HG03558 (cell line): ENCODE data around the gene AP1M2.

ENCODE experiments used
- ATAC-seq: cut with Tn5 transposase; IDR thresholded peaks from one replicate; pipeline ENCODE4 v1.9.1; 2021; ENCODE audit warnings: moderate number of reproducible peaks; ENCODE audit not compliant: unreplicated experiment; ENCODE audit errors: extremely low read depth

Gene AP1M2

DNA sequence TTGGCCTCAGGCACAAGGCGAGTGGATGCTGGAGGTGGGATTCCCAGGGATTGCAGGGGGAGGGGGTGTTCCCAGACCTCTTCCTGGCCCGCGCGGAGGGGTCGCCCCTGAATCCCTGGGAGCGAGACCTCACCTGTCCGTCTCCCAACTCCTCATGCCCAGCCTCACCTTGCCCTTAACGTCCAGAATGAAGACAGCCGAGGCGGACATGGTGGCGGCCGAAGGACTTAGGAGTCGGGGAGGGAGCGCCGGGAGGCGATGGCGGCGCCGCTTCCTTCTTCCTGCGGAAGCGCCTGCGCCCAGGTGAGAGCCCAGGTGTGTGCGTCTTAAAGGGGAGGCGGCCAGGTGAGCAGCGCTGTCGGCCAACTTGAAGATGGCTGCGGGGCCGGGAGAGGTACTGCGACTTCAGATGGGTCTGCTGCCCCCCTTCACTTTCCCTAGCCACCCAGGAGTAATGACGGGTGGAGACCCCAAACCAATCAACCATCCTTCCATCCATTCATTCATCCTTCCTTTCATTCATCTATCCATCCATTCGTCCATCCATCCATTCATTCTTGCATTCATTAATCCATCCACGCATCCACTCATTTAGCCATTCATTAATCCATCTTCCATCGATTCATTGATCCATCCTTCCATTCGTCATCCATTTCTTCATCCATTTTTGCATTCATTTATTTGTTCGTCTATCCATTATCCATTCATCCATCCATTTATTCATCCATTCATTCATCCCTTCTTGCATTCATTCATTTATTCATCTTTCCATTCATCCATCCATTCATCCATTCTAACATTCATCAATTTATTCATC lies at the start of gene AP1M2:
AP1M2 (minus strand) TSS at position 291 of the 817 bp plus-strand sequence; CDS start at position 210, 81 bp downstream.
- ATAC-seq = no peak

- ATAC-seq = no peak
These were observed 49.3 kb upstream of the AP1M2 start for GRCh38 chr19:10636304-10636972.

DNA sequence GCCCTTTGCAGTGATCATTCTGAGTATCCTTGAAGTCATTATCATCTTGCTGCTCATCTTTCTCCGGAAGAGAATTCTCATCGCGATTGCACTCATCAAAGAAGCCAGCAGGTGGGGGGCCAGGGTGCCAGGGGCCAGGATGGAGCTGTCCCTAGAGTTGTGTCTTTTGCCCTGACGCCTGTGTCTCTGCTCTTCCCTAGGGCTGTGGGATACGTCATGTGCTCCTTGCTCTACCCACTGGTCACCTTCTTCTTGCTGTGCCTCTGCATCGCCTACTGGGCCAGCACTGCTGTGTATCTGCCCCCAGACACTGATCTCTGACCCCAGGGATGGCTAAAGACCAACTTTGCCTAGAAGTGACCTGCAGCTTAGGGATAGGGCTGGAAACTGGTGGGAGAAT lies 47.9 kb upstream of the AP1M2 start:
- ATAC-seq = no peak

DNA sequence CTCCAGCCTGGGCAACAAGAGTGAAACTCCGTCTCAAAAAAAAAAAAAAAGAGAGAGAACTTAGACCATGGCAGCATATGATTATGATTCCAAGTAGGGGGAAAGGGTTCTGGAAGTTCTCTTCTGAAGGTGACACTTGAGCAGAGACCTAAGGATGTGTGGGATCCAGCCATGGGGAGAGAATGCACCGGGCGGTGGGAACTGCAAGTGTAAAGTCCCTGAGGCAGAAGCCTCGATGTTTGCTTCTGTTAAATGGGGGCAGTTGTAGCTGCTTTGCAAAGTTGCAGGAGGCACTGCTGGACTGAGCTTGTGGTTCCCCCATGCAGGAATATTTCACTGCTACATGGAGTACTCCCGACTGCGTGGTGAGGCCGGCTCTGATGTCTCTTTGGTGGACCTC lies 47.3 kb upstream of the AP1M2 start:
- no peak for ATAC-seq

GRCh38 chr19:10631874-10632273 lies 44.8 kb upstream of the AP1M2 start:
- no peak for ATAC-seq

- ATAC-seq = no peak
These were observed 38.6 kb upstream of the AP1M2 start for GRCh38 chr19:10625762-10626138.

GRCh38 chr19:10625003-10625761 lies 38.1 kb upstream of the AP1M2 start, which contains the start of gene SLC44A2:
SLC44A2 (plus strand) TSS chr19:10625553; CDS start chr19:10625634, 81 bp downstream.
- ATAC-seq = no peak

- no peak for ATAC-seq
These were observed 37.5 kb upstream of the AP1M2 start for GRCh38 chr19:10624585-10624984.

DNA sequence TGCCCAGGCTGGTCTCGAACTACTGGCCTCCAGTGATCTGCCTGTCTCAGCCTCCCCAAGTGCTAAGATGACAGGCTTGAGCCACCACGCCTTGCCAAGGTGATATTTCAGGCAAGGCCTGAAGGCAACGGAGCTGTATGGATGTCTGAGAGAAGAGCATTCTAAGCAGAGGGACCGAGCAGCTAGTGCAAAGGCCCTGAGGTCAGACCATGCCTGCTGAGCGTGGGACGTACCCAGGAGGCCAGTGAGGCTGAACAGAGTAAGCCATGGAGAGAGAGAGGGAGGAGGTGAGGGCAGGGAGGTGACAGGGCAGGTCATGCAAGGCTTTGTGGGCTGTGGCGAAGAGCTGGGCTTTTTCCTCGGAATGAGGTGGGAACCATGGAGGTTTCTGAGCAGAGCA lies 34.9 kb upstream of the AP1M2 start:
- ATAC-seq = no peak

- ATAC-seq = no peak
These were observed 33.7 kb upstream of the AP1M2 start for GRCh38 chr19:10620786-10621185.

GRCh38 chr19:10618846-10619245 lies 31.7 kb upstream of the AP1M2 start:
- no peak for ATAC-seq

GRCh38 chr19:10617409-10618121 lies 30.5 kb upstream of the AP1M2 start:
- no peak for ATAC-seq

GRCh38 chr19:10615429-10616023 lies 28.4 kb upstream of the AP1M2 start:
- no peak for ATAC-seq

GRCh38 chr19:10612499-10613119 lies 25.5 kb upstream of the AP1M2 start:
- ATAC-seq = no peak

DNA sequence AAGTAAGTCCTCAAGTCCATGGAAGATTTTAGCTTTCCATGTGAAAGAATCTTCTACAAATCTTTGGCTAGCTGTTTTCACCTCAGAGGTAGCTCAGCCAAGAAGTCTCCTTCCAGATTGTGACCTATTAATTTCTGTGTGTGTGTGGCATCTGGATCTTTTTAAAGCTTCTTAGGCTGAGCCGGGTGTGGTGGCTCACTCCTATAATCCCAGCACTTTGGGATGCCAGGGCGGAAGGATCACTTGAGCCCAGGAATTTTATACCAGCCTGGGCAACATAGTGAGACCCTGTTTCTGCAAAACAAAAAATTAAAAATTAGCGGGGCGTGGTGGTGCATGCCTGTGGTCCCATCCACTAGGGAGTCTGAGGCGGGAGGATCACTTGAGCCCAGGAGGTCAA lies 24.8 kb upstream of the AP1M2 start:
- ATAC-seq = no peak

- ATAC-seq = no peak
These were observed 17.4 kb upstream of the AP1M2 start for GRCh38 chr19:10604460-10604980.

DNA sequence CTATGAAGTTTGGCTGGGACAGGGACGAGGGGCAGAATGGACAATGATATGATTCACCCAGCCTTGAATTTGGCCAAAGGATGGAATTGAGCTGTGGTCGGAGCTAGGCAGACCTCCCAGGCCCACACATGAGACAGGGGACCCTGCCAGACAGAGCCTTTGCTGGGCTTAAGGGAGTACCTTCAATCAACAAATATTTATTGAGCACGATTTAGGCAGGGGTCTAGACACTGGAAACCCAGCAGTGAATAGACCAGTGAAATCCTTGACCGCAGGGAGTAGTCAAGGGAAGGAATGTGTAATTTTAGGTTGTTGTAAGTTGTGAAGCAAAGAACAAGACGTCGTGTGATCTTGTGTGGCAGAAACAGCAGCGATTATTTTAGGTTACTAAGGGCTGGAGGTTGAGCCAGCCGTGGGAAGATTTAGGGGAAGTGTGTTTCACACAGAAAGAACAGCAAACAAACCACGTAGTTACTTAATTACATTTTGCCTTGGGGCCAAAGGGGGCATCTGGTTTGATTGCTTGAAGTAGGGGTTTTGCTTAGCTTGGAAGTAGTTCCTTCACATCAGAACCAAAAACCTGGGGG lies 16.9 kb upstream of the AP1M2 start:
- ATAC-seq = no peak

GRCh38 chr19:10603084-10603872 lies 16.2 kb upstream of the AP1M2 start:
- ATAC-seq = no peak
